C4-2B (cell line): ENCODE measurements around the gene BAHCC1.

ENCODE experiments used
- CTCF ChIP-seq: fragments of 450-650 bp; conservative IDR thresholded peaks from 2 replicates; pipeline ENCODE4 v1.5.1; 2017; ENCODE audit warnings: mild to moderate bottlenecking
- ZFX ChIP-seq: fragments of 450-650 bp; IDR thresholded peaks from 2 replicates; pipeline ENCODE4 v1.6.1; 2017

- TF ChIP-seq CTCF (no peak), ZFX (no peak)
These were observed 5.7 kb upstream of the BAHCC1 start for GRCh38 chr17:81389585-81389984.
